HG02943 (cell line): Measurements from ENCODE around the gene IL1RAPL2.
"Not testable (repeated sequence)": the region's sequence is repeated elsewhere in the genome, so short reads cannot be mapped to it uniquely, and the experiment has no call there.

ENCODE experiments used
- ATAC-seq: cut with Tn5 transposase; IDR thresholded peaks from one replicate; pipeline ENCODE4 v1.9.1; 2021; ENCODE audit warnings: mild to moderate bottlenecking, low read depth, moderate library complexity; ENCODE audit not compliant: unreplicated experiment

IL1RAPL2 gene

GRCh38 chrX:104669063-104669462, 103.1 kb downstream of the IL1RAPL2 start:
- no peak for ATAC-seq

DNA sequence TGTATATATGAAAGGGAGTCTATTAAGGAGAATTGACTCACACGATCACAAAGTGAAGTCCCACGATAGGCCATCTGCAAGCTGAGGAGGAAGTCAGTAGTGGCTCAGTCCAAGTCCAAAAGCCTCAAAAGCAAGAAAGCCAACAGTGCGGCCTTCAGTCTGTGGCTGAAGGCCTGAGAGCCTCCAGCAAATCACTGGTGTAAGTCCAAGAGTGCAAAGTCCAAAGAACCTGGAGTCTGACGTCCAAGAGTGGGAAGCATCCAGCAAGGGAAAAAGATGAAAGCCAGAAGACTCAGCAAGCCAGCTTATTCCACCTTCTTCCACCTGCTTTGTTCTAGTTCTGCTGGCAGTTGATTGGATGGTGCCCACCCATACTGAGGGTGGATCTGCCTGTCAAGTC, 104.1 kb downstream of the IL1RAPL2 start:
- ATAC-seq, result no peak

DNA sequence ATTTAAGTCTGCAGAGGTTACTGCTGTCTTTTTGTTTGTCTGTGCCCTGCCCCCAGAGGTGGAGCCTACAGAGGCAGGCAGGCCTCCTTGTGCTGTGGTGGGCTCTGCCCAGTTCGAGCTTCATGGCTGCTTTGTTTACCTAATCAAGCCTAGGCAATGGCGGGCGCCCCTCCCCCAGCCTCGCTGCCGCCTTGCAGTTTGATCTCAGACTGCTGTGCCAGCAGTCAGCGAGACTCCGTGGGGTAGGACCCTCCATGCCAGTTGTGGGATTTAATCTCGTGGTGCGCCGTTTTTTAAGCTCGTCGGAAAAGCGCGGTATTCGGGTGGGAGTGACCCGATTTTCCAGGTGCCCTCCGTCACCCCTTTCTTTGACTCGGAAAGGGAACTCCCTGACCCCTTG, 111.5 kb downstream of the IL1RAPL2 start:
- ATAC-seq, result not testable (repeated sequence)

GRCh38 chrX:104679175-104679574, 113.2 kb downstream of the IL1RAPL2 start:
- no peak for ATAC-seq

GRCh38 chrX:104681214-104681613, 115.2 kb downstream of the IL1RAPL2 start:
- ATAC-seq, result no peak

DNA sequence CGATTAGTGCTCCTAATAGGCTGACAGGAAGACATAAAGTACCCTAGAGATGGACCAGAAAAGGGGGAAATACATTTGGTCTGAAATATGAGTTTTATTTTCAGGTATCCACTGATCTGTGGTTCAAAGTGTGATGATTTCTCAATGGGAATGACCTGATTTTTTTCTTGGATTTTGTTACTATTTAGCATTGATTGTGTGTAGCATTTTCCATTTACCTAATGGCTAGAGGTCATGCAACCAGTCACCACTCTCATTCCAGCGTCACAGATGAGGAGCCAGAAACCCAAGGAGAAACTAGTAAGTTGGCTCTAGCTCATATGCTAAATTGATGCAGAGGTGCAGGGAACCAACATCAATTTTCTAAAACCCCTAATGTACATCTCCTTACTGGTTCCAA, 118.1 kb downstream of the IL1RAPL2 start:
- no peak for ATAC-seq

DNA sequence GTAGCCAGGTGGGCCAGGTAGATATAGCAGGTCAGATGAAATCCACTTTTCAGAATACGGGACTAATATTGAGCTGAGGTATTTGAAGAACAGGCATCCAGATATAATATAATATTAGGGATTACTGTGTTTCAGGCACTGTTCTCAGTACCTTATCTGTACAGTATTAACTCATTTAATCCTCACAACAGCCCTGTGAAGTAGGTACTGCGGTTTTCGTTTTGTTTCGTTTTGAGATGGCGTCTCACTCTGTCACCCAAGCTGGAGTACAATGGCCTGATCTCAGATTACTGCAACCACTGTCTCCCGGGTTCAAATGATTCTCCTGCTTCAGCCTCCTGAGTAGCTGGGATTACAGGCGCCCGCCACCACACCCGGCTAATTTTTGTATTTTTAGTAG, 129.6 kb downstream of the IL1RAPL2 start:
- no peak for ATAC-seq

DNA sequence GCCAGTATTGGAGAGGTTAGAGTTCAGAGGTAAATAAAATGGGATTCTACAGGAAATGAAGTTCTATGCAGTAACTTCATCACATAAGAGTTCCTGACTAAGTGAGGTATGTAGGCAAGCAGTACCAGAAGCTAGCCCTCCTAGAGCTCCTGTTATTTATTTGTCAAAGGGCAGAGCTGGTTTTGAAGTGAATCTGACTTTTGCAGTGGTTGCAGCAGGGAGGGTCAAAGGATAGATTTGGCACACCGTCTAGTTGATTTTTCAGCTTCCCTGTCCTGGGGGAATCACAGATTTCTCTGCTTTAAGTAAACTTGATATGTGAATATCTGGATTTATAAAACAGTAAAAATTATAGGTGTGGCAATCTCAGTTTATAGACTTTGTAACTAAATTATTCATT, 130.7 kb downstream of the IL1RAPL2 start:
- no peak for ATAC-seq

DNA sequence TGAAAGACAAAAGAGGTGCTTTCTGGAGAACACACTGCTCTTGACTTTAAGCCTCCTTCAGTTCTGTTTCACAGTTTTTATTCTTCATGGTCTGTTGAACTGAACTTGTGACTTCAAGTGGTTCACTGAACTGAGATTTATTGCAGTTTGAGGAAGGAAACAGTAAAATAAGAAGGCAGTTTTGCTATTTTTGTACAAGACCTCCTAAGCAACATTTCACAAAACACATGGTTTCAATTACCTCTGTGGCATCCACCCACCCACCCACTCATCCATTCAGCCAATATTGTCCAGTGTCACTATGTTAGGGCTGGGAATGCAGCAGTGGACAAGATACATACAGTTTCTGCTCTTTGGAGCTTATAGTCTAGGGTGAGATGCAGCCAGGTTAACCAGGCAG, 131.3 kb downstream of the IL1RAPL2 start:
- no peak for ATAC-seq

DNA sequence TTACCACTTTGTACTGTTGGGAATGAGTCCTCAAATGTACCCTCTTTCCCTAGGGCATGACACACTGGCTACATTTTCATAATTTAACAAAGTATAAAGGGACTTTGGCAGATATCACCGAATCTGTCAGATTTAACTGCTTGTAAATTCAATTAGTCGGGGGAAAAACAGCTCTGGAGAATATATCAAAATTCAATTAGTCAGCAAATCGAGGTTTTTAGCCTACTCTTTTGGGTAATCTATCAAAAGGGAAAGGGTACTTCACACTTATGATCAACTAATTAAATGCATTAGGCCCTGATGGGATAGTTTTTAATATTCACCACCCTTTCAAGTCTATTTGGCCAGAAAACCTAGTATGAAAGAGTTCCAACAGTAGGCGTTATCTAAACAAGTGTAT, 141.0 kb downstream of the IL1RAPL2 start:
- ATAC-seq, result no peak

- no peak for ATAC-seq
Observed at GRCh38 chrX:104707572-104707971, 141.6 kb downstream of the IL1RAPL2 start.

- no peak for ATAC-seq
Observed at GRCh38 chrX:104712515-104712914, 146.5 kb downstream of the IL1RAPL2 start.

- ATAC-seq, result no peak
Observed at GRCh38 chrX:104721854-104722253, 155.9 kb downstream of the IL1RAPL2 start.

DNA sequence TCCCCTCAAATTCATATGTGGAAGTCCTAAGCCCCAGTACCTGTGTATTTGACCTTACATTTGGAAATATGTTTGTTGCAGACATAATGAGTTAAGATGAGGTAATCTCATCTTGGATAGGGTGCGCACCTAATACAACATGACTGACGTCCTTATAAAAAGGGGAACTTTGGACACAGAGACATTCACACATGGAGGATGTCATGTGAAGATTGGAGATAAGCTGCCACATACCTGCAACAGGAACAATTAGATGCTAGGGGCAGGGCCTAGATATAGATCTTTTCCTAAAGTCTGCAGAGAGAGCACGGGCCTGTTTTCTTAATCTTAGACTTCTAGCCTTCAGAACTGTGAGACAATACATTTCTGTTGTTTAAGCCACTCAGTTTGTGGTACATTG, 162.5 kb downstream of the IL1RAPL2 start:
- no peak for ATAC-seq

GRCh38 chrX:104742355-104742754, 176.4 kb downstream of the IL1RAPL2 start:
- no peak for ATAC-seq

GRCh38 chrX:104745152-104745551, 179.2 kb downstream of the IL1RAPL2 start:
- ATAC-seq, result no peak

DNA sequence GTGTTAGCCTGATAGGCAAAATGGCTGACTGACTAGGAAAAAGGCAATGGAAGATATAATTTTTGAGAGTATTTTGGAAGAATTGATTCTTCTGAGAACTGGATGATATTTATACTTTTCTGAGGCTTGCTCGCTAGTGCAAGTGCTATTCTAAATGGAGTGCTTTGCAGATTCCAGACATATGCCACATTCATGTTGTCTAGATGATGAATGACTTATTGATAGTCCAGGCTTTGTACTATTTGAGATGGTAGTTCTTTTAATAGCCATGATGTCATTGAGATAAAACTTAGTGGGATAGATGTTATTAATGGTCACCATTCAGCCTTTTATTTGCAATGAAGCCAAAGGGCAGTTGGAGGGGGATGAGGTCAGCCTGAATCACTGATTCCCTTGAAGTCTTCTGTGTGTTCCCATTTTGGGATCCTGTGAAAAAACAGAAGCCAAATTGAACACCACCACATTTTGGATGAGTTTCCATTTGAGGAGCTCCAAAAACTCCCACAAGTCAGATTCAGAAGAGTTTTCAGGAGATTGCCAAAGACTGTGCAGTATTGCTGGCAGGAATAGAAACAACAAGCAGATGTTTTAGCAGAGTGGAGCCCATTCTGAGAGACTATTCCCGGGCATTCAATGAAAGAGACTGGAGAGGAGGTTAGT, 184.1 kb downstream of the IL1RAPL2 start:
- ATAC-seq, result no peak

GRCh38 chrX:104762641-104763040, 196.6 kb downstream of the IL1RAPL2 start:
- no peak for ATAC-seq

DNA sequence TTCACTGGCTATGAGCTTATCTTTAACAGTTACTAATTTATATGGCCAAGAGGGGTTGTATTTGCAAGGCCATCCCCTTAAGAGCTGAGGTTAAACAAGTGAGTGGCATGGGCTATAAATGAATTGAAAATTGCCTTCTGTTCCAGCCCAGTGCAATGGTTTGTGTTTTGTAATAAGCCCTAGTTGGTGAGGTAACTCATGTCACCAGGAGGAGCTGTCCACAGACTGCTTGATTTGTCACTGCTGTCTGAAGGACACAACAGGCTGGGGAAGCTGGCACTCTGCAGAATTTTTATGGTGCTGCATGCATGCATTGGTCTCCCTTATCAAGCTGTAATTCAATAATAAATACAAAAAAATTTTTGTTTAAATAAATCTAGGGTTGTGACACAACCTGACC, 223.8 kb downstream of the IL1RAPL2 start:
- no peak for ATAC-seq

- no peak for ATAC-seq
Observed at GRCh38 chrX:104795804-104796203, 229.8 kb downstream of the IL1RAPL2 start.

- no peak for ATAC-seq
Observed at GRCh38 chrX:104803219-104803618, 237.2 kb downstream of the IL1RAPL2 start.

GRCh38 chrX:104806346-104806745, 240.3 kb downstream of the IL1RAPL2 start:
- no peak for ATAC-seq

GRCh38 chrX:104833401-104833800, 267.4 kb downstream of the IL1RAPL2 start:
- no peak for ATAC-seq
